Ishikawa (cell line): ENCODE results near the gene CDH24.
A peak's percentile ranks its signal among the peaks of the same experiment; 100 is the strongest.

Experiments
- EP300 ChIP-seq: IDR thresholded peaks from 2 replicates; pipeline ENCODE4 v1.6.1; 2012; ENCODE audit warnings: borderline replicate concordance
- TAF1 ChIP-seq: IDR thresholded peaks from 2 replicates; pipeline ENCODE4 v1.6.1; 2012; ENCODE audit warnings: low read depth, mild to moderate bottlenecking
- TF ChIP-seq, protein P1 (sequence below): IDR thresholded peaks from 2 replicates; pipeline ENCODE4 v1.6.1; 2012

DNA sequence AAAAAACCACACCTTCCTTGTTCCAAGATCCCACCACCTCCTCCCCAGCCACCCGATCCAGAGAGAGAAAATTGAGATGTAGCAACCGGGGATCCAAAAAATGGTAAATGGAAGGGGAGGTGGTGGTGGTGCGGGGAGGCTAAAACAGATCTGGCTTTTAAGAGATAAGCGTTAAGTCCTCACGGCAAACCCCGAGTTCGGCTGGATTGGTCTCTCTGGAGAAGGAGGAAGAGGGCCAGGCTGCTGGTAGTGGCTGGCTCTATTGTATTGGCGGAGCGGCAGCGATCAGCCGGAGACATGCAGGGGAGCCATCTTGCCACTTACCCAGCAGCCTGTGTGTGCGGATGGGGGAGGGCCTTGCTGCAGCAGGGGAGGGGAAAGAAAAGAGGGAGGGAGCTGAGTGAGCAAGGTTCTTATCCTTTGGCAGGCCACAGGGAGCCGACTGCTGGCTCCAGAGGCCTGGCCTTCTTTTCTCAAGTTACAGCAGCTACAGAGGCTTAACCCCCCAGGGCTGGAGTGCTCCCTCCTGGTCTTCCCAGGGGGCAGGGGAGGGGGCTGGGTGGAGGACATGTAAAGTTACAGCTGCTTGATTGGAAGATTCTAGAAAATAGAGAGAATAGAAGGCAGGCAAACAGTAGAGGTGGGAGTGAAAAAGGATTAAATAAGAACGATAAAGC lies 14.1 kb upstream of the CDH24 start:
- no peak for TF ChIP-seq EP300
- peak; percentile 94 for TF ChIP-seq TAF1
- TF ChIP-seq, protein P1, sequence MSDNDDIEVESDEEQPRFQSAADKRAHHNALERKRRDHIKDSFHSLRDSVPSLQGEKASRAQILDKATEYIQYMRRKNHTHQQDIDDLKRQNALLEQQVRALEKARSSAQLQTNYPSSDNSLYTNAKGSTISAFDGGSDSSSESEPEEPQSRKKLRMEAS, result no peak
